HepG2 (cell line): ENCODE results near the gene SYTL2. TPM values are rescaled to one million over a fixed set of nuclear protein-coding genes. Genes with fewer than 3 reads are reported as not detected.

ENCODE experiments used
- ATAC-seq: fragments of 200-7000 bp; cut with Tn5 transposase; 3 replicates; pipeline ENCODE4 v1.9.1; 2020; ENCODE audit warnings: mild to moderate bottlenecking, moderate library complexity
- BruUV-seq: library from RNA; stranded (reverse); fragments of 400-500 nt; replicated peaks from 2 replicates; lab custom pipeline; 2021; lab: Mats Ljungman, UMichigan
- CTCF ChIA-PET: fragments of 300-600 bp; formaldehyde crosslinking; extraction: SDS; loops from one replicate; lab custom pipeline; 2021; ENCODE audit warnings: low total read pairs, inconsistent platforms, low intra/inter-chr PET ratio; lab: Yijun Ruan, JAX
- POLR2A ChIA-PET: fragments of 350-600 bp; sonication (Branson Sonifier 250); formaldehyde crosslinking; loops from one replicate; lab custom pipeline; 2020; ENCODE audit warnings: antibody characterized with exemption, inconsistent platforms; lab: Yijun Ruan, JAX
- DNase-seq: peaks from one replicate; pipeline ENCODE4 v3.0.0-alpha.2; 2015; ENCODE audit warnings: low spot score
- FAIRE-seq: peaks from 3 replicates; lab custom pipeline; 2011; peaks lifted over from hg19 to GRCh38; lab: Jason Lieb, UNC
- H2AFZ ChIP-seq: one replicate; pipeline ENCODE4 v1.6.1; 2011; ENCODE audit warnings: low read length, inconsistent platforms
- H3K27ac ChIP-seq: fragments of 300-600 bp; 3 replicates; pipeline ENCODE4 v1.8.0; 2011; ENCODE audit warnings: mixed run types, mild to moderate bottlenecking, mixed read lengths, low read length, inconsistent platforms; ENCODE audit not compliant: insufficient read depth; ENCODE audit errors: extremely low read length
- H3K27me3 ChIP-seq, 2 experiments: fragments of 200-600 bp in 1 of 2; 2 replicates in 1 of 2; 3 replicates in 1 of 2; pipeline versions ENCODE4 v1.6.0 to v1.8.0; 2011; ENCODE audit warnings: low read length in 2 of 2, mild to moderate bottlenecking in 2 of 2, moderate library complexity in 2 of 2, inconsistent platforms in 1 of 2; ENCODE audit not compliant: insufficient read depth in 2 of 2, control insufficient read depth in 1 of 2
- H3K36me3 ChIP-seq, 2 experiments: fragments of 200-600 bp in 1 of 2; replicated peaks in 1 of 2; 2 replicates in 1 of 2; 3 replicates in 1 of 2; pipeline versions ENCODE4 v1.5.1 to v1.8.0; 2011; ENCODE audit warnings: low read length in 2 of 2, inconsistent platforms in 1 of 2; ENCODE audit not compliant: insufficient read depth in 2 of 2, control insufficient read depth in 1 of 2
- H3K4me1 ChIP-seq: 2 replicates; pipeline ENCODE4 v1.5.1; 2012; ENCODE audit warnings: low read length, inconsistent platforms; ENCODE audit not compliant: insufficient read depth
- H3K4me2 ChIP-seq: 2 replicates; pipeline ENCODE4 v1.6.0; 2011; ENCODE audit warnings: low read depth, low read length, inconsistent platforms
- H3K4me3 ChIP-seq, 3 experiments: fragments of 200-600 bp in 1 of 3; sonication (generic), shearing (Covaris generic) in 1 of 3; replicated peaks in 1 of 3; 2 replicates each; pipeline ENCODE4 v1.5.1; 2011 to 2016; ENCODE audit warnings: low read length in 3 of 3, inconsistent platforms in 2 of 3, low read depth in 2 of 3, mild to moderate bottlenecking in 2 of 3, control low read depth in 1 of 3, mixed read lengths in 1 of 3; ENCODE audit not compliant: insufficient read depth in 1 of 3
- H3K79me2 ChIP-seq: one replicate; pipeline ENCODE4 v1.6.1; 2011; ENCODE audit warnings: low read length, inconsistent platforms; ENCODE audit not compliant: insufficient read depth
- H3K9ac ChIP-seq: 2 replicates; pipeline ENCODE4 v1.6.0; 2011; ENCODE audit warnings: mild to moderate bottlenecking, low read depth, low read length, inconsistent platforms; ENCODE audit not compliant: insufficient read depth
- H3K9me3 ChIP-seq: 2 replicates; pipeline ENCODE4 v1.5.1; 2012; ENCODE audit warnings: mild to moderate bottlenecking, low read length
- H4K20me1 ChIP-seq: 2 replicates; pipeline ENCODE4 v1.6.0; 2011; ENCODE audit warnings: inconsistent platforms, mild to moderate bottlenecking, low read length, moderate library complexity; ENCODE audit not compliant: insufficient read depth
- BRD4 ChIP-seq: sonication (generic); formaldehyde crosslinking; IDR thresholded peaks from 2 replicates; pipeline ENCODE4 v1.4.0; 2020; ENCODE audit warnings: missing genetic modification reagents
- CREB1 ChIP-seq, 2 experiments: fragments of 450-650 bp in 1 of 2; IDR thresholded peaks; 2 replicates each; pipeline ENCODE4 v1.6.1; 2016 to 2017; ENCODE audit warnings: control low read depth in 1 of 2, mild to moderate bottlenecking in 1 of 2, missing compliant biosample characterization in 1 of 2, missing genetic modification characterization in 1 of 2
- CSRNP1 ChIP-seq: sonication (generic); formaldehyde crosslinking; IDR thresholded peaks from 2 replicates; pipeline ENCODE4 v1.8.1; 2023; ENCODE audit warnings: mild to moderate bottlenecking, missing genetic modification reagents
- CTCF ChIP-seq: sonication (generic); formaldehyde crosslinking; IDR thresholded peaks from 2 replicates; pipeline ENCODE4 v1.5.0; 2020; ENCODE audit warnings: mild to moderate bottlenecking, missing genetic modification reagents, moderate library complexity
- NBN ChIP-seq: fragments of 450-650 bp; conservative IDR thresholded peaks from 2 replicates; pipeline ENCODE4 v1.6.1; 2017
- PLSCR1 ChIP-seq: sonication (generic); formaldehyde crosslinking; IDR thresholded peaks from 2 replicates; pipeline ENCODE4 v1.5.0; 2020; ENCODE audit warnings: missing genetic modification reagents, mild to moderate bottlenecking, borderline replicate concordance
- SAP130 ChIP-seq: IDR thresholded peaks from 2 replicates; pipeline ENCODE4 v1.6.1; 2016; ENCODE audit warnings: low read depth
- SP140L ChIP-seq: sonication (generic); formaldehyde crosslinking; IDR thresholded peaks from 2 replicates; pipeline ENCODE4 v1.4.0; 2020; ENCODE audit warnings: missing genetic modification reagents, borderline replicate concordance
- STAG1 ChIP-seq: sonication (generic); formaldehyde crosslinking; IDR thresholded peaks from 2 replicates; pipeline ENCODE4 v1.4.0; 2020; ENCODE audit warnings: missing genetic modification reagents
- XRCC5 ChIP-seq: fragments of 200-400 bp; formaldehyde crosslinking; optimal IDR thresholded peaks from 2 replicates; pipeline ENCODE3; 2017; ENCODE audit warnings: mild to moderate bottlenecking, low read length
- YEATS4 ChIP-seq: sonication (generic); formaldehyde crosslinking; IDR thresholded peaks from 2 replicates; pipeline ENCODE4 v1.4.0; 2020; ENCODE audit warnings: missing genetic modification reagents, borderline replicate concordance
- ZBTB37 ChIP-seq: sonication (generic); formaldehyde crosslinking; IDR thresholded peaks from 2 replicates; pipeline ENCODE4 v1.4.0; 2020; ENCODE audit warnings: mild to moderate bottlenecking, missing genetic modification reagents
- ZNF143 ChIP-seq: sonication (generic); formaldehyde crosslinking; IDR thresholded peaks from 2 replicates; pipeline ENCODE4 v1.4.0; 2020; ENCODE audit warnings: missing genetic modification reagents
- ZNF337 ChIP-seq: sonication (generic); formaldehyde crosslinking; IDR thresholded peaks from 2 replicates; pipeline ENCODE4 v1.5.1; 2020; ENCODE audit warnings: missing genetic modification reagents, low read depth, mild to moderate bottlenecking, borderline replicate concordance
- ZNF510 ChIP-seq: sonication (generic); formaldehyde crosslinking; IDR thresholded peaks from 2 replicates; pipeline ENCODE4 v1.4.0; 2020; ENCODE audit warnings: low read depth, mild to moderate bottlenecking, missing genetic modification reagents
- ZNF570 ChIP-seq: sonication (generic); formaldehyde crosslinking; IDR thresholded peaks from 2 replicates; pipeline ENCODE4 v1.4.0; 2020; ENCODE audit warnings: mild to moderate bottlenecking, missing genetic modification reagents, borderline replicate concordance
- WGBS: methylation state at CpG from one replicate; pipeline ENCODE4 v1.1.6; 2017; ENCODE audit warnings: low lambda C conversion rate; 5-methylcytosine and 5-hydroxymethylcytosine counted together
- in situ Hi-C: cut with HindIII; loops from 2 replicates; pipeline ENCODE4 v1.10.0; 2017; ENCODE audit warnings: low pct_unique_long_range_greater_than_20kb; ENCODE audit not compliant: extremely low pct_ligation_motif_present
- intact Hi-C: fragments of 100-400 bp; cut with micrococcal nuclease; formaldehyde crosslinking; loops from one replicate; pipeline ENCODE4 v1.10.0; 2022; ENCODE audit not compliant: unreplicated experiment
- polyA plus RNA-seq, 8 experiments: library from polyadenylated mRNA; depleted of rRNA in 3 of 8; stranded (reverse) in 7 of 8; unstranded in 1 of 8; fragments of >200 nt; fragmentation: Illumina TruSeq in 4 of 8; extraction: Trizol in 4 of 8; gene quantifications; 2 replicates each; pipeline versions ENCODE4 v1.2.1 to v1.2.3, GENCODE V29; 2011 to 2016; ENCODE audit warnings: low read depth in 4 of 8, missing spikeins in 1 of 8, mixed read lengths in 1 of 8; ENCODE audit not compliant: insufficient read depth in 1 of 8
- total RNA-seq, 5 experiments: library from RNA; depleted of rRNA; stranded (reverse); fragments of >200 nt; fragmentation: Illumina TruSeq; extraction: Trizol; gene quantifications; 2 replicates each; pipeline ENCODE4 v1.2.3, GENCODE V29; 2016; ENCODE audit warnings: low read depth in 1 of 5

Gene SYTL2
- total and polyA plus RNA-seq, 2 of the 13 experiments (the other 11 are each of a cell fraction or from before 2014, with no cell fraction given) = 0.77 to 0.90 TPM

- CTCF ChIA-PET = no interaction called here
- Histone ChIP-seq H3K9me3 (no peaks in the 10 kb centered on the region), H2AFZ (no peak overlapping the region), H3K4me2 (no peak overlapping the region), H3K27ac (no peak overlapping the region), H3K27me3 (peaks cover 0 to 25% of the 10 kb centered on the region in 2 experiments; a peak in 2 of 5 replicates), H3K79me2 (no peaks in the 10 kb centered on the region), H3K4me3 (no peak overlapping the region), H3K4me1 (peaks cover 10% of the 10 kb centered on the region), H3K36me3 (no peaks in the 10 kb centered on the region), H4K20me1 (no peaks in the 10 kb centered on the region), H3K9ac (no peak overlapping the region)
- BruUV-seq = no TSS peak
- in situ Hi-C loops (no loop called here), intact Hi-C loops (no loop called here)
- no peak for TF ChIP-seq CREB1 (IDR thresholded peaks at IDR 0.05)
- no peak for TF ChIP-seq CREB1 (CRISPR knock-in tag; IDR thresholded peaks at IDR 0.05)
- TF ChIP-seq ZBTB37 (CRISPR knock-in tag) = no peak
- TF ChIP-seq BRD4 (CRISPR knock-in tag) = no peak
- TF ChIP-seq PLSCR1 (CRISPR knock-in tag) = no peak
- peak; percentile 57 for TF ChIP-seq STAG1
- TF ChIP-seq CTCF (CRISPR knock-in tag) = peak; percentile 63
- TF ChIP-seq XRCC5 = peak; percentile 47
- no peak for TF ChIP-seq CSRNP1 (CRISPR knock-in tag)
- TF ChIP-seq ZNF510 (CRISPR knock-in tag) = no peak
- TF ChIP-seq SAP130 (CRISPR knock-in tag) = no peak
- no peak for TF ChIP-seq ZNF337 (CRISPR knock-in tag)
- no peak for TF ChIP-seq ZNF570
- TF ChIP-seq SP140L (CRISPR knock-in tag) = no peak
- TF ChIP-seq YEATS4 (CRISPR knock-in tag) = no peak
- TF ChIP-seq ZNF143 (CRISPR knock-in tag) = no peak
- no peak for TF ChIP-seq NBN
- ATAC-seq (peak; percentile 70), DNase-seq (peak; percentile 9), FAIRE-seq (no peak)
- WGBS = 0% methylated on average over 3 of the region's 4 CpGs
- POLR2A ChIA-PET = no interaction called here
These were observed 1.1 kb downstream of the SYTL2 start for GRCh38 chr11:85809863-85810262.
